Muscle of back (tissue), 11 donors: ENCODE measurements around the gene SLC6A16. TPM values are rescaled to one million over a fixed set of nuclear protein-coding genes. Genes with fewer than 3 reads are reported as not detected.
"Not testable (repeated sequence)": the region's sequence is repeated elsewhere in the genome, so short reads cannot be mapped to it uniquely, and the experiment has no call there.

Source experiments
- DNase-seq, 3 donors: peaks; one replicate each; pipeline versions ENCODE4 v3.0.0 to v3.0.0-alpha.2; 2013
- polyA plus RNA-seq, 10 donors: library from polyadenylated mRNA; unstranded; fragments of 120-200 nt; gene quantifications; one replicate each; pipeline ENCODE4 v1.2.1, GENCODE V29; 2013; ENCODE audit not compliant: insufficient read length in 10 of 10

SLC6A16 gene
- polyA plus RNA-seq, 10 donors = 0.68 to 2.7 (median 2.0) TPM

GRCh38 chr19:49331616-49332055 lies 6.6 kb upstream of the SLC6A16 start:
- peak in 1 of 3 donors; percentile 43 for DNase-seq

GRCh38 chr19:49331187-49331586 lies 6.2 kb upstream of the SLC6A16 start:
- DNase-seq = not testable (repeated sequence)

- no peak for DNase-seq
Measured at GRCh38 chr19:49328741-49329140, 3.8 kb upstream of the SLC6A16 start.

GRCh38 chr19:49327878-49328544 lies 3.0 kb upstream of the SLC6A16 start:
- no peak for DNase-seq

GRCh38 chr19:49326165-49326704 lies 1.2 kb upstream of the SLC6A16 start:
- no peak for DNase-seq

- DNase-seq = not testable (repeated sequence)
Measured at GRCh38 chr19:49325756-49326155, 765 bp upstream of the SLC6A16 start.

GRCh38 chr19:49318296-49318695 lies 6.7 kb downstream of the SLC6A16 start:
- DNase-seq = no peak

- DNase-seq = no peak
Measured at GRCh38 chr19:49316284-49316683, 8.7 kb downstream of the SLC6A16 start.

GRCh38 chr19:49315111-49315510 lies 9.9 kb downstream of the SLC6A16 start:
- no peak for DNase-seq

GRCh38 chr19:49309087-49309486 lies 15.9 kb downstream of the SLC6A16 start:
- no peak for DNase-seq

GRCh38 chr19:49306734-49307133 lies 18.3 kb downstream of the SLC6A16 start:
- not testable (repeated sequence) for DNase-seq

- no peak for DNase-seq
Measured at GRCh38 chr19:49301866-49302252, 23.1 kb downstream of the SLC6A16 start.

GRCh38 chr19:49301165-49301865 lies 23.7 kb downstream of the SLC6A16 start:
- DNase-seq = peak; percentile 27 to 71 (median 56)

- not testable (repeated sequence) for DNase-seq
Measured at GRCh38 chr19:49298653-49299052, 26.3 kb downstream of the SLC6A16 start.

- no peak for DNase-seq
Measured at GRCh38 chr19:49297403-49297802, 27.6 kb downstream of the SLC6A16 start.

GRCh38 chr19:49295208-49295880 lies 29.6 kb downstream of the SLC6A16 start:
- no peak for DNase-seq

- no peak for DNase-seq
Measured at GRCh38 chr19:49294401-49294800, 30.6 kb downstream of the SLC6A16 start.

GRCh38 chr19:49290517-49290916 lies 34.5 kb downstream of the SLC6A16 start:
- no peak for DNase-seq

GRCh38 chr19:49289286-49289685 lies 35.7 kb downstream of the SLC6A16 start:
- not testable (repeated sequence) for DNase-seq

GRCh38 chr19:49288205-49288604 lies 36.8 kb downstream of the SLC6A16 start:
- DNase-seq = not testable (repeated sequence)

GRCh38 chr19:49287141-49287770 lies 37.7 kb downstream of the SLC6A16 start:
- no peak for DNase-seq

GRCh38 chr19:49282184-49282583 lies 42.8 kb downstream of the SLC6A16 start:
- DNase-seq = no peak
